ENCODE data around the gene KCNC1.

Gene KCNC1

DNA sequence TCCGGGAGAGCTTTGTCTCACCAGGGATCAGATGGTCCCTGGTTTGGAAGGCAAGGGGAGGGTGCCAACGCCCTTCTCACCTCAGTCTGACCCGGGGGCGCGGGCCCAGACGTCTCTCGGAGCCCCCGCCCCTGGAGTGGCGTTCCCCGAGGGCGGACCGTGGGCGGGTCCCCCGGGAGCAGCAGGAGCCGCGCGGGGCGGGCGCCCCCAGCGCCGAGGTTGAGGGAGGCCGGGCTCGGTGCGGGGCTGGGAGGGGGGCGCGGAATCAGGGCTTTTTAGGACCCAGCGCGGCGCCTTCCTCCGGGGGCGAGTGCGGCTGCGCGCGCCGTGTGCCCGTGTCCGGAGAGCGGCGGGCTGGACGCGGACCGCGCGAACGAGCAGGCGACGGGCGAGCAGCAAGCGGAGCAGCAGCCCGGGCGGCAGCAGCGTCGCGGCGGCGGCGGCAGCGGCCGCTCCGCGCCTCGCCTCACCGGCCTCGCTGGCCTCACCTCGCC, at the start of gene KCNC1:
TSS of gene KCNC1 (plus strand) at position 364 of the 494 bp plus-strand sequence. CDS start 1,222 bp downstream, outside the sequence.
- DNase-seq (ENCODE audit: low read depth in 1 of 2, low spot score in 1 of 2), result no peak

DNA sequence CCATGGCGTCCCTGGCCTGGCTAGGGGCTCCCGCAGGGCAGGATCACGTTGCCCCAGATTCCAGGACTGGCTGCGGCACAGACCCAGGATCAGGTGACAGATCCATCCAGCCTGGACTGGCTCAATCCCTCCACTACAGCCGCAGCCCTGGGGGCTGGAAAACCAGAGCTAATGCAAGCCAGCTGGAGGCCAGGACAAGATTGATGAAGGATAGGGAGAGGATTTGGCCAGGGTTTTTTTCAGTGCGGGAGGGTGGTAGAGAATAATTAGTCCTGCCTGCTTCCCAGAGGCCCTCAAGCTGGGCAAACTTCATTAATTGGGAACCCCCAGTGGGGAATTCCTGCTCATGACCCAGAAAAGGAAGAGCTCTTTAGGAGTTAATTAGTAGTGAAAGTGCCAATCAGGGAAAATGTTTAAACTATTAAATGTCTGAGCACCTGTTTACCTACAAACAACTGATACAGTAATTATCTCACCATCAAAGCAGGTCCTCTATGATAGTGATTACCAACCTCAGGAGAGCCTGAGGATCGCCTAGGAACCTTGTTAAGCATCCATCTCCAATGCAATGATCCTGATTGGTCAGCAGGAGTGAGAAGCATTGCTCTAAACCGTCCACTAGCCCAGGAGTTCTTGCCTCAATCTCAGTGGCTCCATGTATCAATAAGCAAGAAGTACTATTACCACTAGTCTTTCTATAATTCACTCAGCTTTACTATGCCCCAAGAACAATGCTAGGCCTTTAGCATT, 48.2 kb upstream of the KCNC1 start:
- no peak for DNase-seq (ENCODE audit: low read depth in 1 of 2, low spot score in 1 of 2)

DNA sequence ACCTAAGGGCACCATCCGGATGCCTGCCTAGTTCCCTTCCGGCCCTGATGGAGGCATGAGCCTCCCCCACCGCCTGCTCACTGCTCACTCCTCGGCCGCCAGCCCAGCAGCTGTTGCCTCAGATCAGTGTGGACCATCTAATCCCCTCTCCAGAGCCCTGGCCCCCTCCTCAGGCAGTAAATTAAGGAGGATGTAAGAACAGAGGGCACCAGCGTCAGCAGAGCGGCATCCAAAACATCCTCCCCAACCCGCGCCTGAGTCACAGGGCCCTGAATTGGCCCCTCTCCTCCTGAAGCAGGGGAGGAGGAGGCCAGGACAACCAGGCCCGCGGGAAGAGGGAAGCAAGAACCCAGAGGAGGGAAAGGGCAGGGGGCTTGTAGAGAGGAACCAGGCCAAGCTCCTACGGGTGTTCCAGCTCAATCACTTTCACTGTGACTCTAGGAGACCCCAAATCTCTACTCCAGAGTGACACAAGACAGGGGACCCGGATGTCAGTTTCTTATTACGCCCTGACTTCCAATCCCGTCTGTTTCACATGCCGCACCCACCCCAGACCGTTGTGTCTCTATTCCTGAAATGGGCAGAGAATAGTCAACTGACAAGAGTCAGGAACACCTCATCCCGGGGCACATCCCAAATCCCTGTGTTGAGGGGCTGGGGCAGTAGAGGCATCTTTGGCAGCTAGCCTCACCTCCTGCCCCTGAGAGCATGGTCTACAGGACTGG, 46.5 kb upstream of the KCNC1 start:
- DNase-seq (ENCODE audit: low read depth in 1 of 2, low spot score in 1 of 2), result no peak

DNA sequence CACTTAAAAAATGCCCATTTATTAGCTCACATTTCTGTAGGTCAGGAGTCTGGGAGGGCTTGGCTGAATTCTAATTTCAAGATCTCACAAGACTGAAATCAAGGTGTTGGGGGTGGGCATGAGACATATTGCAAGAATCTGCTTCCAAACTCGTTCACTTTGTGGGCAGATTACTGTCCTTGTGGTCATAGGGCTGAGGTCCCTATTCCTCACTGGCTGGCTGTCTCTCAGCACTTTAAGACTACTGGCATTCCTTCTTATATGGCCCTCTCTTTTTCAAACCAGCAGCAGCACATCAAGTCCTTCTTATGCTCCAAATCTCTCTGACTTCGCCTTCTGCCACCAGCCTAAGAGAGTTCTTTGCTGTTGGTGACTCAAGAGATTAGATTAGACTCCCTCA, 43.0 kb upstream of the KCNC1 start:
- DNase-seq (ENCODE audit: low read depth in 1 of 2, low spot score in 1 of 2), result no peak

DNA sequence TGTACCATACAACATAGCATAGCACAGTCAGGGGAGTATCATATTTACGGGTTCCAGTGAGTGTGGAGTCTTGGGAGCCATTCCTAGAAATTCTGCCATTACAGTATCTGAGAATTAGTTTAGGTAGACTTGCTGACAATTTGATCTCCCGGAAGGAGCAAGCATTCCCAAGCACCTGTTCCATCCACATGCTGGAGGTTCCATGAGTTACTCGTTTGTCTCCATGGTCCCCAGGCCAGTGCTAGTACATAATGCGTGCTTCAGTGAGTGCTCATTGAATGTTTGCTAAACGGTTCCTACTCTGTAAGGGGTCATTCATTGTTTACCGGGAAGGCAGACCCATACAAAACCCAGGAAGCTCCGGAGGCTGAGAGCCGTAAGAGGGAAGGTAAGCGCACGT, 42.6 kb upstream of the KCNC1 start:
- DNase-seq (ENCODE audit: low read depth in 1 of 2, low spot score in 1 of 2), result no peak

DNA sequence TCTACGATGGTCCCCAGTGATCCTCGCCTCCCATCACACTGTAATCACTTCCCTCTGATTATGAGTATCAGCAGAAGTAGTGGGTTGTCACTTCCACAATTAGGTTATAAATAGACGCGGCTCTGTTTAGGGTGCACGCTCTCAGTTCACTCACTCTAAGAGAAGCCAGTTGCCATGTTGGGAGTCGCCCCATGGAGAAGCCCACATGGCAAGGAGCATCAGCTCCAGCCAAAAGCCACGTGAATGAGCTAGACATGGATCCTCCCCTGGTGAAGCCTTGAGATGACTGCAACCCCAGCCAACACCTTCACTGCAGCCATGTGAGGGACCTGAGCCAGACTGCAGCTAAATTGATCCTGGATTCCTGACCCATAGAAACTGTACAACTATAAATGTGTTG, 41.6 kb upstream of the KCNC1 start:
- no peak for DNase-seq (ENCODE audit: low read depth in 1 of 2, low spot score in 1 of 2)

DNA sequence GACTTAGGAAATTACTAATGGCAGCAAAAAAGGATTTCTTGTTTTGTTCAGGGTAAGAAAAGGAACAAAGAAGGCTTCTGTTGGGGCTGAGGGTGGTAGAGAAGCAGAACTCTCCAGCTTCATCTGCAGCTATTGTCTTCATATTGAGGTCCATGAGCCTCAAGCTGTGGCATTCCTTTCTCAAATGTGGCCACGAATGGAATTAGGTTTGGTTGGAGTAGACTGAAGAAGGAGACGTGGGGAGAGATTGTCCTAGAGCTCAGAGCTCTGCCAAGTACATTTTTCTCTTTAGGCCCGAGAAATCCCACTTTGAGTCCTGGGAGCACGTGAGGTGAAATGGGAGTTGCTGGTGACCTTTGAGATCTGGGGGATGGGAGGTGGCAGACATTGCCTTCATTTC, 41.0 kb upstream of the KCNC1 start:
- no peak for DNase-seq (ENCODE audit: low read depth in 1 of 2, low spot score in 1 of 2)

DNA sequence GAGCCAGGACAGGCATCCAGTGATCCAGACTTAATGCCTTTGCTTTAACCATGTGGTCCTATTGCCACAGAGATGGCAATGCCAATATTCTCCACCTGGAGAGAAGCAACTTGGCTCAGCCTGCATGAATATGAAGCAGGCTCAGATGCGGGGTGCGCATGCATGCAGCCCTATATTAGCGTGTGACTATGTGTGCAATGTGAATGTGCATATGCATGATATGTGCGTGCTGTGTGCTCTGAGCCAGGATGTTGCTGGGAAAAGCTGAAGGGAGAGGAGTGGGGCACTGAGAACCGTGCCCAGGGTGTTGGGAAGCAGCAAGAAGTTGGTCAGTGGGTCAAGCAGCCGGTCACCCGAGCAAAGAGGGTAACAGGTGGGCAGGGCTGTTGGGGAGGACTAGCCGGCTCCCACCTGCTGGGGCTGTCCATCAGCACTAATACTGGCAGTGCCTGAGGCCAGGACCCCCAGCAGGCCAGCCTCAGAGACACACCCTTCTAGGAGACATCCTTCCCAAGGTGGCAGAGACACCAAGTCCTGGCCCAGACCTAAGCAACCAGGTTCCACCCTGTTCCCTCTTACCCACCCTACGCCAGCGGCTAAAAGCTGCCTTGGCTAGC, 40.0 kb upstream of the KCNC1 start:
- DNase-seq (ENCODE audit: low read depth in 1 of 2, low spot score in 1 of 2), result no peak

DNA sequence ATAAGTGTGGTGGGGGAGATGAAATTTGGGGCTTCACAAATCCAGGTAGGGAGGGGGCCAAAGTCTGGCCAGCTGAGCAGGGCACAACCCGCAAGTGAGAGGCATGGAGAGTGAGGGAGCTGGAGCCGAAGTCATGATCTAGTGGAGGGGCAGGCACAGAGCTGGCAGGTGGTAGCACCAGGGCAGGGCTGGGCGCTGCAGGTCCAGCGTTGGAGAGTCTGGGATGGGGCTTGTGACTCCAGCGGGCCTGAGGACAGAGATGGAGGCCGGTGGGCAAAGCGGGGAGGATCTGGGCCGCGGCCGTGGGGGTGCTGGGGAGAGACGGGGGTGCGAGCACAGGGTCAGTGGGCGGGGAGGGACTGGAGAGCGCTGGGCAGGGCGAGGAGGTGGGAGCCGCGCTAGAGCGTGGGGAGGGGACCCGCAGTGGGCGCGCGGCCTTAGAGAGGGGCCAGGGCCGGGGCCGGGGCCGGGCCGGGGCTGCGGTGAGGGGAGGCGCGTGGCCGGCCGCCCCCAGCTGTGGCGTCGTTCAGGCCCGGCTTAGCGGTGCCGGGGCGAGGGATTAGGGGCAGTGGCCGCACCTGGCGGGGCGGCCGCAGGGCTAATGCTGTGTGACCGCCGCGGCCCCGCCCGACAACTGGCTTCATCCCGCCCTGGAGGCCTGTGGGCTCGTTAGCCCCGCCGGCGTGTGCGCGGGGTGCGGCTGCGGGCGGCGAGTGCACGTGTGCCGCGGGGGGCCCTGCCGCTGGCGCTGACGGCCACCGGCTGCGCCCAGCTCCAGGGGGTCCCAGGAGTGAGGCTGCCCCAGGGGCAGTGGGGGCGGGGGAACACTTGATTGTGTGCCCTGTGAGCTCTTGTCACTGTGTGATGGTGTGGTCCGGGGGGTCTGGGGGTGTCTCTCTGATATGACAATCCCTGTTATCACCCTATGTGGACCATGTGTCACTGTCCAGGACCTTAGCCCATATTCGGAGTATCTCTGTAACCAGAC, 38.8 kb upstream of the KCNC1 start:
- no peak for DNase-seq (ENCODE audit: low read depth in 1 of 2, low spot score in 1 of 2)

DNA sequence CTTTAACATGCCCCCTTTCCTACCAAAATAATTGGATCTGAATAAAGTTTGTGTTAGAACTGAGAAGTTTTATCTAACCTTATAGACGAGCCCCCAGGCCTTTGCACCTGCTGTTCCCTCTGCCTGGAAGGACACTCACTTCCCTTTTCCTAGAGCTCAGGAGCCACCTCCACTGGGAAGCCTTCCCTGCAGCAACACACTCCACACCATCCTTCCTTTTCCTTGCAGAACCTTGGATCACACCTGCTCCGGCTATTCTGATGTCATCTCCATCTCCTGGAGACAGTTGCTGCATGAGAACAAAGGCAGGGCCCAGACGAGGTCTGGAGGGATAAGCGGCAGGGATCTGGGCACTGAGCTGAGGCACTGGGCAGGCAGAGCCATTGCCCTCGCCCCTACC, 37.8 kb upstream of the KCNC1 start:
- no peak for DNase-seq (ENCODE audit: low read depth in 1 of 2, low spot score in 1 of 2)

DNA sequence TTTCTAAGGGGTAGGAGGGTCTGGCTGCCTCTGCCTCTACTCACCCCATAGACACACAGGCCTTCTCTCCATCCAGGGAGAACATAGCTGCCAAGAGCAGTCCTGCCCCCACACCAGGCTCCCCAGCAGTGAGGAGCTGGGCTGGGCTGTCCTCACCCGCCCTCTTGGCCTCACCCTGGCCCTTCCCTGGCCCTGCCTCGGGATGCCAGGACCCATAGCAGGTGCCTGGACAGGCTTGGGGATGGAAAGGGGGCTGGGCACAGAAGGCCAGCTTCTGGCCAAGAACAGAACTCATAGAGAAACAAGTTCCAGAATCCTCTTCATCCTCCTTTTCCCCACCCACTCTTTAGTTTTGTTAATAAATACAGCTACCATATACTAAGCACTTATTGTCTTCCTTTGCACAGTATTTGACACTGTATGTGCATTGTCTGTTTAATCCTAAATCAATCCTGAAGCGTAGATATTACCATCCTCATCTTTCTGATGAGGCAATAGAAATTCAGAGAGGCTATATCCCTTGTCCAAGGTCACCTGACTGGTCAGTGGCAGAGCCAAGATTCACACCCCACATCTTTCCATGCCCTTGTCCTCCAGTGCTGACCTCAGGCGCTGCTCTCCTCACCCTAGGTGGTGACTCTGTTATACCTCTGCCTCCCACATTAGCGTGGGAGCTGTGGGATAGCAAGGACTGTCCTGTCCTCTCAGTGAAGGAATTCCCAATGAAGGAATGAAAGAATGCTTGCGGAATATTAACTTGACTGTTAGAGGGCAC, 37.2 kb upstream of the KCNC1 start:
- DNase-seq (ENCODE audit: low read depth in 1 of 2, low spot score in 1 of 2), result no peak

DNA sequence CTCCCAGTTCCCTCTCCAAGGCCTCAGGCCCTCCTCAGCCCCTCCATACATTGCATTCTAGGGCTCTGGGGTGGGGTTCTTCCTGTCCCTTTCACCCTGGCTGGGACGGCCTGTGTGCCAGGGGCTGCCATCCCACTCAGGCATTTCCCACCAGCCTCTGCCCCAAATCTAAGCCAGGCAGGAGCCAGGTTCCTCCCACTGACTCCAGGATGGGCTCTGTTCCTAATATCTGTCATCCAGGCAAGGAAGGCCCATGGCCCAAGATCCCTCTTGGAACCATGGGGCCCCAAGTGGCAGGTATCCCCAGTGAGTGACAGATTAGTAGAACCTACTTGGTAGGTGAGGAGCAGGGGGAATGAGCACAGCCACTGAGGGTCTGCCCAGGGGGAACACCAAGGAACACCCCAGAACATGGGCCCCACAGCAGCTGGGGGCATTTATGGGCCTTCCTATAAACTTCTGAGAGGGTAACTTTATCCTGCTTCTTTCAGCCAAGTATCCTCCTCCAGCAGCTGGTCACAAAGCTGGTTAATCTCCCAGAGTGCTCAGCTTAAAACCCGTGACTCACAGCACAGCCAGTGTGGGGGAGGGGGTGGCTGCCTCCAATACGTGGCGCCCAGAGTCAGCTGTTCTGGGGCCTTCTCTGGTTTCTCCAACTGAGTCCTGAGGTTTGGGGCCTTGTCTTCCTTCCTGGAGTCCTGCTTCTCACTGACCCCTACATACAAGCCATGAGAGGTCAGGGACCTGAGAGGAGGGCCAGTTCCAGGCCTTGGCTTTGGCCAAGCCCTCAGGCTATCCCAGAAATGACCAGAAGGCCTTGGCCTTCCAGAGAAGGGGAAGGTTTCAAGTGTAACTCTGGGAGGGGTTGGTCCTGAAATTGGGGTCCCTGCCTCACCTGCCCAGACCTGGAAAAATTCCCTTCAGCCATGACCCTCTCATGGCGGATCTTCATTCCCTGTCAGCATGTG, 35.1 kb upstream of the KCNC1 start:
- DNase-seq (ENCODE audit: low read depth in 1 of 2, low spot score in 1 of 2), result no peak

DNA sequence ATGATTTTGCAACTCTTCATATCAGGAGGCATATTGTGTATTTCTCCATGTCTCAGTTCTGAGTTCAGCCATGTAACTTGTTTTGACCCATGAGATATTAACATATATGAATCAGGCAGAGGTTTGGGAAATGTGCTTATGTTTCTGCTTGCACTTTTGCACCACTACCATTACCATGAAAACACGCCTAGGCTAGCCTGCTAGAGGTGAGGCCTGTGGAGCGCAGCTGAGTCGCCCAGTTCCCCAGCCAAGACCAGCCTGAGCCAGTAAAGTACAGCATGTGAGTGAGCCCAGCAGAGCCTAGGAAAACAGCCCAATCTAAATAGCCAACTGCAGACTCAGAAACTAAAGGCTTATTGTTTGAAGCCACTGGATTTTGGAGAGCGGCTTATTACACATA, 33.6 kb upstream of the KCNC1 start:
- DNase-seq (ENCODE audit: low read depth in 1 of 2, low spot score in 1 of 2), result no peak

DNA sequence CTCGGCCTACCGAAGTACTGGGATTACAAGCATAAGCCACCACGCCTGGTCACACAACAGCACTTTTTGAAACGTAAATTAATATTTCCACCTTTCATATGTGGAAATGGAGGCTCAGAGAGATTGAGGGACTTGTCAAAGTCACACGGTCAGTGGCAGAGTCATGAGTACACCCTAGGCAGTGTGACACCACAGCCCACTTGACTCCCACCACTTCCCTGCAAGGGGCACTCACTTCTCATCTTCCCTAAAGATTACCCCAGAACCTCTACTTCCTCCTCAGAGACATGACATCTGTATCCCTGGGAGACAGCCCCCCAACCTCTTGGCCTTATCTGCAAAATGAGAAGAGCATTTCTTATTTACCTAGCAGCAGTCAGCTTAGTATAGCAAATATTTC, 31.7 kb upstream of the KCNC1 start:
- DNase-seq (ENCODE audit: low read depth in 1 of 2, low spot score in 1 of 2), result no peak

DNA sequence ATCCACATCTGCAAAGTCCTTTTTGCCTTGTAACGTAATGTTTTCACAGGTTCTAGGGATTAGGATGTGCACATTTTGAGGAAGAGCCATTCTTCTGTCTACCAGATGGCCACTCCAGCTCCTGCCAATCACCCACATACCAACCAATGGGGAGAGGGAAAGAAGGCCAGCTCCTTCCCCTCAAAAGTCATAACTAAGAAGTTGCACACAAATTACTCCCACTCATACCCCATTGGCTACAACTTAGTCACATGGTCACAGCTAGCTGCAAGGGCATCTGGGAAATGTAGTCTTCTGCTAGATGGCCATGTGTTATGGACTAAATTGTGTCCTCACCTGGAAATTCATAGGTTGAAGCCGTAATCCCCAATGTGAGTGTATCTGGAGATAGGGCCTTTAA, 30.6 kb upstream of the KCNC1 start:
- DNase-seq (ENCODE audit: low read depth in 1 of 2, low spot score in 1 of 2), result no peak

DNA sequence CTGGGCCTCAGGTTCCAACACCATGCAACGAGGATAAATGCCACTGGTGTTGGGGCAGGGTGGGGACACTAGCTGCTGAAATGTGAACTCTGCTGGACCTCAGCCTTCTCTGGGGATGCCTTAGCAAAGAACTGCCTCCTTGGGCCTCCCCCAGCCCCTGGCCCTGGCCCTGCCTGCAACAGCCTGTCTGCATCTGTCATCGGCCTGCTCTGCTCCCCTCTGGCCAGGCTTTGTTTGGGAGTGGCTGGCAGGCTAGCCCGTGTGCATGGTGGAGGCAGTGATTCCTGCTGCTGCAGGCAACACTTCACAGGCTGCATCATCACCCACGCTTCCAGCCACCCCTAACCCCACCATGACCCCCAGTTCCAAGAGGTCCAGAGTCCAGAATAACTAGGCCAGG, 26.8 kb upstream of the KCNC1 start:
- no peak for DNase-seq (ENCODE audit: low read depth in 1 of 2, low spot score in 1 of 2)

DNA sequence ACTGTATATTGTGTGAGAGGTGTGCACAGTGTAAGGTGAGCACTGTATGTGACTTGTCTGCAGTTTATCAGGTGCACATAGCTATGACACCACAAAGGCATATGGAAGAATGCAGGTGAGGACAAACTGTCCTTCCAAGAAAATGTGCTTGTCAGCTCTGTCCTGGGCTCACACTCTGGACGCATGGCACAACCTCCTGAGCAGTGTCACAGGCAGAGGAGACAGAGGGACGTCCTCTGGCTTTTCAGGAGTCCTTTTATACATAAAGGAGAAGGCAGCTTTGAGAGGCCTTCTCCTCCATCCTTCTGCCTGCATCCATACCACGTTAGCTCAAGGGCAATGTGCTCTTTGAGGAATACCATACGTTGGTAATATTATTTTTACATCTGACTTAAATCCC, 22.7 kb upstream of the KCNC1 start:
- DNase-seq (ENCODE audit: low read depth in 1 of 2, low spot score in 1 of 2), result no peak

DNA sequence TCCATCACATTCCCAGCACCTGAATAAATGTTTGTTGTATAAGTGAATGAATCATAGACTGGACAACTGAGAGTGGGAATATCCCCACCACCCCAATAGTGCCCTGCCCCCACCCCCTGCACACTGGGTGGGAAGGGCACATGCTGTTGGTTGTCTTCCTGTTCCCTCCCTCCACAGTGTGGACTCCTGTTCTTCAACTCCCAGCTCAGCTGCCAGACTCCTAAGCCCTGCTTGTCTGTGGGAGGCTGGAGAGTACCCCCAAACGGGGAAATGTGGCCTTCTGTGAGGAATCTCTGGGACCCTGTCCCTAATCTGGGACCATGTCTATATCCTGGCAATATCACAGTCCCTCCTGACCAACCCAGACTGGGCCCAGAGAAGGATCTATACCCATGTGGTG, 20.7 kb upstream of the KCNC1 start:
- no peak for DNase-seq (ENCODE audit: low read depth in 1 of 2, low spot score in 1 of 2)

DNA sequence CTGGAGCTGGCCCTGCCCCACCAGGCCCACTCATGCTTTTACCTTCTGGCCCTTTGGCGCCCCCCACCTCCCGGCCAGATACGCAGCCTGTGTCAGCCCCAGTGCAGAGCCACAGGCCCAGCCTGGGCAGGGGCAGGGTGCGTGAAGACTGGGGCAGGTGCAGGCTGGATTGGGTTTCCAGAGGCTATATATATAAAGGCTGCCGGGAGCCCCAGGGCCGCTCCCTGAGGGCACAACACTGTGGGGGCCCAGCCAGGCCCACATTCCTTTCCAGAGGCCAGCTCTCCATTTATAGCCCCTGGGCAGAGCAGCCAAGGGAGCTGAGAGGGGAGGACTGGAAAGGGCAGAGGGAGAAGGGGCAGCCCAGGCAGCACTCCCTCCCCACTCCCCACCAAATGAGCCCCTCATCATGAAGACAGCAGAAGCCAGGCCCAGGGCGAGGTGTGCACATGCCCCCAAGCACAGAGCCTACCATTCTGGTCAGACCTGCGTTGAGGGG, 20.2 kb upstream of the KCNC1 start:
- no peak for DNase-seq (ENCODE audit: low read depth in 1 of 2, low spot score in 1 of 2)

Measured in activated CD4-positive, alpha-beta T cell treated with anti-CD3 and anti-CD28 coated beads, Interleukin-2, amount 50 U/mL, for 24 hours (primary cell).